Middle frontal gyrus (tissue), 1 donor: ENCODE measurements around the gene UST.
"Not testable (repeated sequence)": the region's sequence is repeated elsewhere in the genome, so short reads cannot be mapped to it uniquely, and the experiment has no call there.

Source experiments
- DNase-seq: peaks from one replicate; pipeline ENCODE4 v3.0.0-alpha.2; 2015; ENCODE audit warnings: low spot score; ENCODE audit errors: extremely low spot score

The UST gene

GRCh38 chr6:148893481-148893880 lies 146.7 kb downstream of the UST start:
- no peak for DNase-seq

GRCh38 chr6:148898376-148899014 lies 151.7 kb downstream of the UST start:
- DNase-seq = no peak

GRCh38 chr6:148904896-148905870 lies 158.4 kb downstream of the UST start:
- DNase-seq = no peak

GRCh38 chr6:148905901-148906300 lies 159.1 kb downstream of the UST start:
- DNase-seq = no peak

- DNase-seq = no peak
Measured at GRCh38 chr6:148906386-148906785, 159.6 kb downstream of the UST start.

GRCh38 chr6:148907573-148907972 lies 160.7 kb downstream of the UST start:
- no peak for DNase-seq

GRCh38 chr6:148912252-148912651 lies 165.4 kb downstream of the UST start:
- DNase-seq = no peak

- no peak for DNase-seq
Measured at GRCh38 chr6:148915810-148916209, 169.0 kb downstream of the UST start.

GRCh38 chr6:148916485-148916884 lies 169.7 kb downstream of the UST start:
- DNase-seq = not testable (repeated sequence)

GRCh38 chr6:148924226-148925012 lies 177.6 kb downstream of the UST start:
- no peak for DNase-seq

- no peak for DNase-seq
Measured at GRCh38 chr6:148925701-148926100, 178.9 kb downstream of the UST start.

- DNase-seq = no peak
Measured at GRCh38 chr6:148926478-148926877, 179.6 kb downstream of the UST start.

- no peak for DNase-seq
Measured at GRCh38 chr6:148927586-148927985, 180.8 kb downstream of the UST start.

- no peak for DNase-seq
Measured at GRCh38 chr6:148928811-148929210, 182.0 kb downstream of the UST start.

GRCh38 chr6:148932208-148932607 lies 185.4 kb downstream of the UST start:
- no peak for DNase-seq

GRCh38 chr6:148932731-148933130 lies 185.9 kb downstream of the UST start:
- DNase-seq = no peak

- no peak for DNase-seq
Measured at GRCh38 chr6:148934539-148934938, 187.7 kb downstream of the UST start.

- DNase-seq = no peak
Measured at GRCh38 chr6:148934961-148935360, 188.1 kb downstream of the UST start.

GRCh38 chr6:148935705-148936435 lies 189.0 kb downstream of the UST start:
- DNase-seq = no peak

GRCh38 chr6:148943451-148943850 lies 196.6 kb downstream of the UST start:
- DNase-seq = no peak

- DNase-seq = no peak
Measured at GRCh38 chr6:148944608-148945007, 197.8 kb downstream of the UST start.
